KBM-7 (cell line): ENCODE results near the gene TIAM2.

Source experiments
- DNase-seq: peaks from one replicate; pipeline ENCODE4 v3.0.0-alpha.2; 2015
- in situ Hi-C: fragments of 300-500 bp; cut with MboI; formaldehyde crosslinking; loops from 2 replicates; pipeline ENCODE4 v1.14.3; 2020; ENCODE audit warnings: low sequenced_read_pairs, low pct_unique_long_range_greater_than_20kb, mixed read lengths

Gene TIAM2

GRCh38 chr6:155275808-155276480, 280.8 kb downstream of the TIAM2 start:
- in situ Hi-C loops = no loop called here
- DNase-seq = no peak

- in situ Hi-C loops = no loop called here
- DNase-seq = no peak
Measured at GRCh38 chr6:155276638-155277037, 281.5 kb downstream of the TIAM2 start.

GRCh38 chr6:155278319-155279049, 283.4 kb downstream of the TIAM2 start:
- in situ Hi-C loops = no loop called here
- no peak for DNase-seq

GRCh38 chr6:155284775-155285174, 289.7 kb downstream of the TIAM2 start:
- no peak for DNase-seq
- in situ Hi-C loops = no loop called here

- in situ Hi-C loops = no loop called here
- DNase-seq = no peak
Measured at GRCh38 chr6:155287762-155288161, 292.6 kb downstream of the TIAM2 start.

- DNase-seq = no peak
- in situ Hi-C loops = no loop called here
Measured at GRCh38 chr6:155290491-155290890, 295.4 kb downstream of the TIAM2 start.

- in situ Hi-C loops = no loop called here
- no peak for DNase-seq
Measured at GRCh38 chr6:155291291-155291690, 296.2 kb downstream of the TIAM2 start.

- in situ Hi-C loops = no loop called here
- DNase-seq = no peak
Measured at GRCh38 chr6:155292711-155293110, 297.6 kb downstream of the TIAM2 start.

- in situ Hi-C loops = no loop called here
- DNase-seq = no peak
Measured at GRCh38 chr6:155297669-155298068, 302.6 kb downstream of the TIAM2 start.

- in situ Hi-C loops = no loop called here
- no peak for DNase-seq
Measured at GRCh38 chr6:155301867-155302266, 306.8 kb downstream of the TIAM2 start.

- in situ Hi-C loops = no loop called here
- DNase-seq = no peak
Measured at GRCh38 chr6:155303361-155303870, 308.3 kb downstream of the TIAM2 start.

- in situ Hi-C loops = no loop called here
- DNase-seq = no peak
Measured at GRCh38 chr6:155306958-155307357, 311.8 kb downstream of the TIAM2 start.
